Measurements from ENCODE around the gene LRP1B.

LRP1B gene

GRCh38 chr2:141113301-141113700 lies 1017.5 kb downstream of the LRP1B start:
- no peak for DNase-seq (ENCODE audit: low read depth)

GRCh38 chr2:141109633-141110032 lies 1021.2 kb downstream of the LRP1B start:
- peak; percentile 19 for DNase-seq (ENCODE audit: low read depth)

- no peak for DNase-seq (ENCODE audit: low read depth)
Measured at GRCh38 chr2:141105763-141106162, 1025.1 kb downstream of the LRP1B start.

GRCh38 chr2:141103216-141103615 lies 1027.6 kb downstream of the LRP1B start:
- DNase-seq (ENCODE audit: low read depth): no peak

- no peak for DNase-seq (ENCODE audit: low read depth)
Measured at GRCh38 chr2:141079231-141079630, 1051.6 kb downstream of the LRP1B start.

- no peak for DNase-seq (ENCODE audit: low read depth)
Measured at GRCh38 chr2:141075753-141076152, 1055.1 kb downstream of the LRP1B start.

GRCh38 chr2:141068053-141068682 lies 1062.6 kb downstream of the LRP1B start:
- DNase-seq (ENCODE audit: low read depth): no peak

GRCh38 chr2:141065042-141065441 lies 1065.8 kb downstream of the LRP1B start:
- DNase-seq (ENCODE audit: low read depth): no peak

- no peak for DNase-seq (ENCODE audit: low read depth)
Measured at GRCh38 chr2:141063406-141063805, 1067.4 kb downstream of the LRP1B start.

- no peak for DNase-seq (ENCODE audit: low read depth)
Measured at GRCh38 chr2:141062443-141062842, 1068.4 kb downstream of the LRP1B start.

- no peak for DNase-seq (ENCODE audit: low read depth)
Measured at GRCh38 chr2:141062031-141062430, 1068.8 kb downstream of the LRP1B start.

- DNase-seq (ENCODE audit: low read depth): no peak
Measured at GRCh38 chr2:141058556-141058955, 1072.3 kb downstream of the LRP1B start.

- DNase-seq (ENCODE audit: low read depth): peak; percentile 93
Measured at GRCh38 chr2:141055531-141055930, 1075.3 kb downstream of the LRP1B start.

GRCh38 chr2:141048951-141049350 lies 1081.9 kb downstream of the LRP1B start:
- no peak for DNase-seq (ENCODE audit: low read depth)

GRCh38 chr2:141041281-141041680 lies 1089.5 kb downstream of the LRP1B start:
- no peak for DNase-seq (ENCODE audit: low read depth)

GRCh38 chr2:141038341-141038740 lies 1092.5 kb downstream of the LRP1B start:
- no peak for DNase-seq (ENCODE audit: low read depth)

GRCh38 chr2:141037361-141037760 lies 1093.5 kb downstream of the LRP1B start:
- DNase-seq (ENCODE audit: low read depth): no peak

GRCh38 chr2:141035846-141036420 lies 1094.9 kb downstream of the LRP1B start:
- no peak for DNase-seq (ENCODE audit: low read depth)

GRCh38 chr2:141029428-141030078 lies 1101.3 kb downstream of the LRP1B start:
- DNase-seq (ENCODE audit: low read depth): no peak

GRCh38 chr2:141027221-141027620 lies 1103.6 kb downstream of the LRP1B start:
- peak; percentile 25 for DNase-seq (ENCODE audit: low read depth)

GRCh38 chr2:141021611-141022010 lies 1109.2 kb downstream of the LRP1B start:
- DNase-seq (ENCODE audit: low read depth): peak; percentile 30

- DNase-seq (ENCODE audit: low read depth): peak; percentile 94
Measured at GRCh38 chr2:141021109-141021508, 1109.7 kb downstream of the LRP1B start.

GRCh38 chr2:141020346-141020745 lies 1110.5 kb downstream of the LRP1B start:
- DNase-seq (ENCODE audit: low read depth): peak; percentile 9

Measured in ELR (cell line).